GM19351 (cell line): ENCODE data around the gene USP37.

Experiments
- ATAC-seq: cut with Tn5 transposase; IDR thresholded peaks from one replicate; pipeline ENCODE4 v1.9.1; 2021; ENCODE audit warnings: mild to moderate bottlenecking, moderate library complexity; ENCODE audit not compliant: unreplicated experiment

Gene USP37, protein sequence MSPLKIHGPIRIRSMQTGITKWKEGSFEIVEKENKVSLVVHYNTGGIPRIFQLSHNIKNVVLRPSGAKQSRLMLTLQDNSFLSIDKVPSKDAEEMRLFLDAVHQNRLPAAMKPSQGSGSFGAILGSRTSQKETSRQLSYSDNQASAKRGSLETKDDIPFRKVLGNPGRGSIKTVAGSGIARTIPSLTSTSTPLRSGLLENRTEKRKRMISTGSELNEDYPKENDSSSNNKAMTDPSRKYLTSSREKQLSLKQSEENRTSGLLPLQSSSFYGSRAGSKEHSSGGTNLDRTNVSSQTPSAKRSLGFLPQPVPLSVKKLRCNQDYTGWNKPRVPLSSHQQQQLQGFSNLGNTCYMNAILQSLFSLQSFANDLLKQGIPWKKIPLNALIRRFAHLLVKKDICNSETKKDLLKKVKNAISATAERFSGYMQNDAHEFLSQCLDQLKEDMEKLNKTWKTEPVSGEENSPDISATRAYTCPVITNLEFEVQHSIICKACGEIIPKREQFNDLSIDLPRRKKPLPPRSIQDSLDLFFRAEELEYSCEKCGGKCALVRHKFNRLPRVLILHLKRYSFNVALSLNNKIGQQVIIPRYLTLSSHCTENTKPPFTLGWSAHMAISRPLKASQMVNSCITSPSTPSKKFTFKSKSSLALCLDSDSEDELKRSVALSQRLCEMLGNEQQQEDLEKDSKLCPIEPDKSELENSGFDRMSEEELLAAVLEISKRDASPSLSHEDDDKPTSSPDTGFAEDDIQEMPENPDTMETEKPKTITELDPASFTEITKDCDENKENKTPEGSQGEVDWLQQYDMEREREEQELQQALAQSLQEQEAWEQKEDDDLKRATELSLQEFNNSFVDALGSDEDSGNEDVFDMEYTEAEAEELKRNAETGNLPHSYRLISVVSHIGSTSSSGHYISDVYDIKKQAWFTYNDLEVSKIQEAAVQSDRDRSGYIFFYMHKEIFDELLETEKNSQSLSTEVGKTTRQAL

DNA sequence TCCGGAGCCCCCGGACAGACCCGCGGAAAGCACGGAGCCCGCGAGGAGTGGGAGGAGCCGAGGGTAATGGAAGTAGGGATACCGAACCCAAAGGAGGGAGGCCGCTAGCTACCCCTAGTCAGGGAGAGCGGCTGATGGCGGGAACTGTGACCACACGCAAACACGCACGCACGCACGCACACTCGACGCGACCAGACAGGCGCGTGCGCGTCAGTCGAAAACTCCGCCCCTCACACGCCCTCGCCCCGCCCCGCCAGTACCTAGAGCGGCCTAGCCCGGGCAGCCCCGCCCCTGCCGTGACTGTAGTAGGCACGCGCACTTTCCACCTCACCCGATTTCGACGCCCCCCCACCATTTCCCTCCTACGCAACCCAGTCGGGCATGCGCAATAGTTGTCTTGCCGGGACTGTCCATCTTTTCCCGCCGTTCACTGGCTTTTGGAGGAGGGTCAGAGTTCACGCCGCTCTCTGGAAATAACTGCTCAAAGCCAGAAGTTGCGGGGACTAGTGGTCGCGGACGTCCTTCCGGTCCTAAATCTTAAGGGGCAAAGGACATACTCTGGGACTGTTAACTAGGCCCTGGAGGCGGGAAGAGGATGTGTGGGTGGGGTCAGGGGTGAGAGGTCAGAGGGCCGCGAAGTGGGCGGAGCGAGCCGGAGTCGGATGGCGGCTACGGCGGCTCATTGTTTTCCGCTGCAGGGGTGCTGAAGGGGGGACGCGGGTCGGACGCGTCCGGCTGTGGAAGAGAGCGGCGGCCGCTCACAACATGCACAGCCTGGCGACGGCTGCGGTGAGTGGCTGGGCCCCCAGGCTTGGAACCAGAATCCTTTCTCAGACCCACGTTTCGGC lies at the start of gene USP37, which contains the start of gene CNOT9:
USP37 (minus strand) TSS at position 162 of the 848 bp plus-strand sequence. CDS start 9,698 bp downstream, outside the sequence.
CNOT9 (plus strand) TSS at position 650 of the 848 bp plus-strand sequence; CDS start at position 766, 116 bp downstream.
- peak; percentile 80 for ATAC-seq

DNA sequence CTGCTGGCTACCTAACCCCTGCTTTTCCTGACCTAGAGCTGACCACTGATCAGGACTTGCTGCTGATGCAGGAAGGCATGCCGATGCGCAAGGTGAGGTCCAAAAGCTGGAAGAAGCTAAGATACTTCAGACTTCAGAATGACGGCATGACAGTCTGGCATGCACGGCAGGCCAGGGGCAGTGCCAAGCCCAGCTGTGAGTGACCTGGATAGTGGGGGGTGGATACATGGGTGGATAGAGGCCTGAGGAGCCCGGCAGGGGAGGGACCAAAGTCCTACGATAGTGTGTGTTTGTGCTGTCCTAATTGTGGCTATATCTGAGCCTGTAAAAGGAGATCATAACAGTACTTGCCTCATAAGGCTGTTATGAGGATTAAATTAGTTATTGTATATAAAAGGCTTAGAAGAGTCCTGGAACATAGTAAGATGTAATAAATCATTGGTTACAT lies 47.7 kb upstream of the USP37 start:
- no peak for ATAC-seq

DNA sequence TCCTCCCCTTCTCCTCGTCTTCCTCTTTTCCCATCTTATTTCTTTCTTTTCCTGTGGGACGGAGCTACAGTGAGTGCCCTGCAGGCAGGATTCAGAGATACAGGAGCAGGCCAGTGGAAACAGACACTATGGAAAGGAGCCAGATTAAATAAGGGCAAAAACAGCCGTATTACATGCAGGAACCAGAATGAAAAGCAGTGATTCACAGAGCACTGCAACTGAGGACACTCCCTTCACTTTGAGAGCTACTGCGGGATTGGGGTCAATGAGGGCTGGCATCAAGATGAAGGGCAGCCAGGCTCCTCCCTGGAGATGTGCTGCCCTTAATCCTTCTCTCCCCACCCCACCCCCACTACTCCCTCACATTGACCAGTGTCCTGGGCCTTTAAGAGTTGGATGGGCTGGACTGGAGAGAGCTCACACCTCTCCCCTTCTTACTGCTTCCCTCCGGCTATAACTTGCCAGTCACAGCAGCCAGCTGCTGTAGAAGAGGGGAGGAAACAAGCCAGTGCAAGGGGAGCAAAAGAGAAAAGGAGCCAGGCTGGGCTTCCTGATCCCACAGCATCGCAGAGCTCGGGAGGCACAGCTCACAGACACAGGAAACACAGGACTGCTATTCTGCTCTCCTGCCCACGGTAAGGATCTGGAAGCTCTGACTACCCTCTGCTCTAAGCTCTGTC lies 39.4 kb upstream of the USP37 start, which contains the start of gene PLCD4:
PLCD4 (plus strand) TSS at position 464 of the 680 bp plus-strand sequence. CDS start 7,841 bp downstream, outside the sequence.
- no peak for ATAC-seq

DNA sequence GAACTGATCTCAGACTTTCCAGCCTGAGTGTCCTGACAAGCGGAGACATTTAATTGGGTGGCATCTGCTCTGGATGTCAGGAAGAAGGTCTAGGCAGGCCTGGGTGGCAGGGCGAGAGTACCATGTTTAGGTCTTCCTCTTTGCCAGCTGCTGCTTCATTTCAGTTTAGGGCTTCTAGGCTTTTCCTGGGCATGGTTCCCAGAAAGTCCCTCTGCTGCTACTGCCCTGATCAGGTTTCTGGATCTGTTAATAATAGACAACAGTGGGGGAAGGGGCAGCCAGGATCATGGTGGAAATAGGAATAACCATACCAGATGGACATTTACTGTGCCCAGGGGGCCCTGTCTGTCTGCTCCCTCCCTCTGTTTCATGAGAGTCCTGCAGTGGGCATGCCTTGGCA lies 37.3 kb upstream of the USP37 start:
- no peak for ATAC-seq

DNA sequence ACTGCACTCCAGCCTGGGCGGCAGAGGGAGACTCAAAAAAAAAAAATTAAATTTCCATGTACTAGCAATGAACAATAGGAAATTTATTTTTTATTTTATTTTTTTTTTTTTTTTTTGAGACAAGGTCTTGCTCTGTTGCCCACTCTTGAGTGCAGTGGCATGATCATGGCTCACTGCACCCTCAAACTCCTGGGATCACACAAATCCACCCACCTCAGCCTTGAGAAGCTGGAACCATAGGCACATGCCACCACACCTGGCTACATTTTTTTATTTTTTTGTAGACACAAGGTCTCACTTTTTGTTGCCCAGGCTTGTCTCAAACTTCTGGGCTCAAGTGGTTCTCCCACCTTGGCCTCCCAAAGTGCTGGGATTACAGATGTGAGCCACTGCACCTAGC lies 17.4 kb upstream of the USP37 start:
- ATAC-seq, result no peak

DNA sequence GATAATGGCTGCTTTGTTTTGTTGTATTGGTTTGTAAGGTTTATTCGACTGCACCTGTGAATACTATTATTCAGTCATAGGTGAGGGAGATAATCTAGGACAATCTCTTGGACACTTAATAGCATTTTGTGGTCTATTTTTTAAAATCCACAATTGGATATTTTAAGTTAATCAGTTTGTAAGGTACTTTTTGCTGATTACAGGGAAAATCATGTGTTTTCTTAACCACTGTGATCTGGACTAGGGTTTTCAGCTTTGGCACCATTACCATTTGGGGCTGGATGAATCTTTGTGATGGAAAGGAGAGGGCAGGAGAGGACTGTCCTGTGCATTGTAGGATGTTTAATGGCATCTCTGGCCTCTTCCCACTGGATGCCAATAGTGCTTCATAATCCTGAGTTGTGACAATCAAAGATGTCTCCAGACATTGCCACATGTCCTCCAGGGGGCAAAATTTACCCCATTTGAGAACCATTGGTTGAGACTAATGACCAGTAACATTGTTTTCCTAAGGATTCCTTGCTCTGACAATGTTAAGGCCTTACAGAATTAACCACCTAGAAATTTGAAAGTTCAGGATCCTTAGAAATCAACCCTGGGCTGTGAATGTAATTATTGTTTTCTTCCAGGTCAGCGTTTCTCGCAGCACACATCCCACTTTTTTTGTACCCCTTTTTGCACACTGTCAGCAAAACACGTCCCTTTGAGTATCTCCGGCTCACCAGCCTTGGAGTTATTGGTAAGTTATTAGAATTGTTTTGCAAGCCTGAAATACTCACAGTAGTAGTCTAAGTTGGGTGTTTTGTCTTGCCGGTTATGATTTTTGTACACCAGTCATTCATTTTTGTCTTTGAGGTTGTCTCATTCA lies 16.1 kb upstream of the USP37 start:
- no peak for ATAC-seq

DNA sequence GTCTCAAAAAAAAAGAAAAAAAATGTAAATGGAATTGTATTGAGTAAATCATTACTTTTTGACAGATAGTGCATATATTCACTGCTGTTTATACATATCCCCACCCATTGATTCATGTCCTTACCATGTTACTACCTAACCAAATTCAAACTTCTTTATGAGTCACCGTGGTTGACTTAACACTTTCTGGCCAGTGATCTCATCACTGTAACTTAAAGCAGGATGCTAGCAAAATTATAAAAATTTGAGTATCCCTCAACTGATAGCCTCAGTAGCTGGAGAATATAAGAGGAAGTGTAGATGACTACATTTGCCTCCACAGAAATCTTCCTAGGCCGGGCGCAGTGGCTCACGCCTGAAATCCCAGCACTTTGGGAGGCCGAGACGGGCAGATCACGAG lies 13.9 kb upstream of the USP37 start:
- ATAC-seq, result peak; percentile 94

DNA sequence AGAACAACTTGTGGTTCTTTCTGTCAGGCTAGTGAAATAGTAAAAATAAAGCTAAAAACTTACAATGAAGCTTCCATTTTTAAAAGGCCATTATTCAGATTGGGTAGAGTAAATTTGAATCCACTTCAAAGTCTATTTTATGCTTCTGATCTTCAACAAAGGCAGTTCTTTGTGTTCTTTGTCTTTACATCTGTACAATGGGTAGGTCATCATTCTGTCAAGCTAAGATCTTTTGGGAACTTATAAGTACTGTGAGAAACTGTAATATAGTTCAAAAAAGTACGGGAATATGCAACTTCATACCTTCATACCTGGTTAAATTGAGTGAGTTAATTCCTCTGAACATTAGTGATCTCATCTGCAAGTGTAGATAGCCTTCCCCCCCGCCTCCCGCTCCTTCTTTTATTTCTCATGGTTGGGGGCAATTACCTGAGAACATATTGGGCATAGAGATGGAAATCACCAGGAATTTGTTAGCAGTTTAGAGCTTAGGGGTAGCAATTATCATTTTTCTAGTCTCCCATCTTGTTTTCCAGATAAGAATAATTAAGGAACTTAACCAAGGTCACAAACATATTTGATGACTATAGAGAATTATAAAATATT lies 10.2 kb upstream of the USP37 start:
- ATAC-seq, result no peak

DNA sequence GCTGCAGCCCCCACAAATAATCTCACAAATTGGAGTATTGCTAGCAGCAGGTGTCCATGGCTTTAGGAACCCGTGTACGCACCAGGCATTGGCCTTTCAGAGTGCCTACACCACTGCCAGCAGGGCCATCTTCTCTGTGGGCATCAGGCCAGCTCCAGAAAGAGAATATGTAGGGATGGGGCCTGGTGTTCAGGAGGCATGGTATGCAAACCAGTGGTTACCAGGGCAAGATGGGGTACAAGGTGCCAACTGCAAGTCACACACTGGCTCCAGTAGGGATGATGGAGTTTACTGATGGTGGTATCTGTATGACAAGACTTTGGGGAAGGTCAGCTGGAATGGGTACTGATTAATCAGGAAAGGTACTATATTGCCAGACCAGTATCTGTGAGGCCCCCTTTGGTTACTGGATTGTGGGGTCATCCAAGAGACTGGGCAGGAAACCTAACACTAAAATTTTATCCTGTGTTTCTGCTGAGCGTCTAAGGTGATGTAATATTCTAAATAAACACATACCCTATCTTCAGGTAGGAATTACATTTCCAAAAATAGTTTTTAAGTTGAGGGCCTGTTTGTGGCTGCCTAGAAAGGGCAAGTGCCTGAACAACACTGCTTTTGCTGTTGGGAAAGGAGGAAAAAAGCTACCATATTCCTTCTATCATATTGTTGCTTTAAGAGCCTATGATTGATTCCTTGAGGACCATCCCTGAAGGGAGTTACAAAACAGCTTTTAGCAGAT lies 9.5 kb upstream of the USP37 start:
- ATAC-seq, result no peak

DNA sequence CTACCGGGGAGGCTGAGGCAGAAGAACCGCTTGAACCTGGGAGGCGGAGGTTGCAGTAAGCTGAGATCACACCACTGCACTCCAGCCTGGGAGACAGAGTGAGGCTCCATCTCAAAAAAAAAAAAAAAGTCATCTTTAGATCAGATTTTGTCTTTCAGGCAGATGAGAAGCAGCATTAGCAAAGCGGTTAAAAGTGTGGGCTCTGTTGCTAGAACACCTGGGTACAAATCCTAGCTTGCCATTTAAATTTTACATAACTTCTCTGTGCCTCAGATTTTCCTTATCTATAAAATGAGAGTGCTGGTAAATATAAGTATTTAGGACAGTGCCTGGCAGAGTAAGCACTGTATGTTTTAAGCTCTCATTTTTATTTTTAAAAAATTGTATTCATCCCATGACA lies 8.7 kb upstream of the USP37 start:
- ATAC-seq, result no peak

DNA sequence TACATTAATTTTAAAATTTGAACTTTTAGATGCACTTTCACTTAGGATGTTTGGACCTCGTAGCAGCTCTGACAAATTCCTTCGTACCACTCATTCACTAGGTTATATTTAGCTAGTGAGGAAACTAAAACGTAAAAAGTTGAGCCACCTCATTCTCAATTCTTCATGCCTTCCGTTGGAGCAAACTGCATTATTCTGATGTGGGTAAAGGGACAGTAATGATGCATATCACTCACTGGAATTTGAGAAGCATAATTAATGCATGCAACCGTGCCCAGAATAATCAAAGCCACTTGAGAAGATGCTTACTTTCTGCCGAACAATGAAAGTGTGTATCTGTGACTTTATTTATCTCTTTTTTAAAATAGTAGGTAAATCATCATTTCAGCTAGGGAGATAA lies 2.7 kb upstream of the USP37 start:
- ATAC-seq, result no peak

DNA sequence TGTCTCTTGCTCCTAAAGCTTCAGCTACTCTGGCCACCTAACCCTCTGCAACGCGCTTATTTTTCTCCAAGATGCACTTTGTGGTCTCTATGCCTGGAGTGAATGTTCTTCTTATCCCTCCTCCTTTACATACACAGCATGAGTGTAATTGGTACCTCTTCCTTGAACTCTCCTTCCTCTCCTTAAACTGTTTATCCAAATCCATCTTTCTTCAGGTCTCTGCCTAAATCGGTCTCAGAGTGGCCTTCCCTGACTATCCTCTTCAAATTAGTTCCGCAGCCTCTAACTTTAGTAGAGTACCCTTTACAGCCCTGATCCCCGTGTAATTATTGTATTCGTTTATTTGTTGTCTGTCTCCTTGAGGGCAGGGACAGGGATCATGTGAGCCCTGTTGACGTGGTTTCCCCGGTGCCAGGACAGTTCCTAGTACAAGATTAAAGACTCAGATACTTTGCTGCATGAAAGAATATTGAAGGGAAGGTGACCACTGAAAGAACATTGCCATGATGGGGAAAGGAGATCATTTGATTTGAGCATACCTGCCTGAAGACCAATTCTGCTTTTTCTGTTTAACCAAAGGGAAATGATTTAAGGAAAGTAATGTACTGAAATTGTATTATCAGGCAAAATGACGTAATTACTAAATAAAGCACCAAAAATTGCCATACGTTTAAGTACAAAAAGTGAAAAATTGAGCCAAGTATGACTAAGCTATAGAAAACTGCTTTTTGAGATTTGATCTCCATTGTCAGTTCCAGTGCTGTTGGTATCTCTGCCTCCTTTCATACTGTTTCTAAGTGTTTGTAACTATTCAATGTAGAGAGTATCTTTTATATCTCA lies 1.7 kb upstream of the USP37 start:
- ATAC-seq, result no peak

DNA sequence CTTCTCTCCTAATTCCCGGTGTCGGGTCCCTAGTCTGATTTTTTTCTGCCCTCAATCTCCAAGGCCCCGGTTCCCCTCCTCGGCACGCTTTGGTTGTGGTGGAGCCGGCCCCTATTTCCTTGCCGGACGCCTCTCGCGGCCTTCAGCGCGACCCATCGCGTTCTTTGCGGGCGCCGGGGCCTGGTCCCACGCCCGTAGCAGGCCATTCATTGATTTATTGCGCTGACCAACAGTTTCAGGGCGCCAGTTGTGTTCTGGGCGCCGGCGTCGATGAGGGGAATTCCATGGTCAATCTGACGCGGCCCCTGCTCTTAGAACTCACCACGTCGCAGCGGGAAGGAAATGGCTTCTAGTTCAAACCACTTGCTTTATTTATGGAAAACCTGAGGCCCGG lies 884 bp upstream of the USP37 start:
- ATAC-seq, result peak; percentile 21

DNA sequence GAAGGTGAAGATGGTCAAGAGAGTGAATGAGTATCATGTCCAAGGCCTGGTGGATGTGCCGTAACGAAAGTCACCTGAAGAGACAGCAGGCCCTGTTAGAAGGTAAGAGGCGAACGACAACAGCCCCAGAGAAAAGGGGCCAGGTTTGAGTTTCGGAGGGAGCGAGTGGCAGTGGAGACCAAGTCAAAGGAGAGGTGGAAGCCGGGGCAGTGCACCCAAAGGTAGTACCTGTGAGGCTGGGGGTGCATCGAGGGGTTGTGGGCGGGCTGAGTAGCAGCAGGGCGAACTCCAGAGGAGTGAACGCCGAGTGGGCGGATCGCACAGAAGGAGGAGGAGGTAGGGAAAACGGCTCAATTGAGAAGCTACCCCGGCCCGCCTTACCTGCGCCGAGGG lies 358 bp downstream of the USP37 start:
- ATAC-seq, result peak; percentile 34

DNA sequence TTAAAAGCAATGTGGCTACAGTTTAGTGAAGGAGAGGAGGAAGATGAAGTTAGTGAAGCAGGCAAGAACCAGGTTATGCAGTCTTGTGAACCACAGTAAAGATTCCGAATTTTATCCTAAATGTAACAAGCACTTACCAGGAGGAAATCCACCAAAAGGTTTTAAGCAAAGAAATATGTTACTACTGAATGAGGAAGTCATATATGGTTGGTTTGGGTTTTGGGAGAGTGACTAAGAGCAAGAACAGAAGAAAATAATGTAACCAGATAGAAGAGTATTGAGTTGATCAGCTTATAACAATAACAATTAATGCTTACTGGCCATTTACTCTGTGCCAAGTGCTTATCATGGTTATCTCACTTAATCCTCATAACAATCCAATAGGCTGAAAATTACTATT lies 1.9 kb downstream of the USP37 start:
- ATAC-seq, result no peak

DNA sequence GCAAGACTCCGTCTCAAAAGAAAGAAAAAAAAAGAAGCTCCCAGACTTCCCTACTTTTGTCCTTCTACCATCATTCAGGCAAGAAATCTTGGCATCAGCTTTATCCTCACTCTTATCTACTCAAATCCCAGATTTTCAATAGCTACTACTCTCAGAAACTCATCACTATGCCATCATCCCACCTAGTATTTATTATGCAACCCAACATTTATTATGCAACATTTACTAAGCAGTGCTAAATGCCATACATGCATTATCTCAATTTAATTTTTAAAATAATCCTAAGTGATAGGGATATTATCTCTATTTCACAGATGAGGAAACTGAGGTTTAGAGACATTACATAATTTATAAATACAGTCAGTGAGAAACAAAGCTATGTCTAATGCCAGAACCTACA lies 4.1 kb downstream of the USP37 start:
- no peak for ATAC-seq

DNA sequence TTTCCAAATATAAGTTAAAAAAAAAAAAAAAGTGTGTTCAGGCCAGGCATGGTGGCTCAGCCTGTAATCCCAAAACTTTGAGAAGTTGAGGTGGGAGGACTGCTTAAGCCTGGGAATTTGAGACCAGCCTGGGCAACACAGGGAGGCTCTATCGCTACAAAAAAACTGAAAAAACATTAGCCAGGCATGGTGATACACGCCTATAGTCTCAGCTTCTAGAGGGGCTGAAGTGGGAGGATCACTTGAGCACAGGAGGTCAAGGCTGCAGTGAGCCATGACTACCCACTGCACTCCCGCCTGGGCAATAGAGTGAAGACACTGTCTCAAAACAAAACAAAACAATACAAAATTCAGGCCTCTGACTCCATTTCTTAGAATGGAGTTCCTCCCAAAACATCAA lies 9.2 kb downstream of the USP37 start:
- no peak for ATAC-seq
